Lower lobe of right lung (tissue), 1 donor: Measurements from ENCODE around the gene TBX20. TPM values are rescaled to one million over a fixed set of nuclear protein-coding genes. Genes with fewer than 3 reads are reported as not detected.

Experiments used
- total RNA-seq: library from RNA; stranded (reverse); fragmentation: NEBNext Ultra II Directional; extraction: Animal tissue kit (Norgen Biotek cat#: 25700); gene quantifications from one replicate; pipeline ENCODE4 v1.2.1, GENCODE V29; 2021
- donor health status: DM: no; HTN: yes; CAD: no; lungs with severe emphysema.

The TBX20 gene
- total RNA-seq, 1 donor from 2014 or later = 0.65 TPM

Other genes starting within 250 kb of the TBX20 start
- gene DPY19L1, start 216.6 kb downstream of the TBX20 start, total RNA-seq = 38.4 TPM